Thyroid gland (tissue), 4 donors: ENCODE measurements around the gene IFIT3. TPM values are rescaled to one million over a fixed set of nuclear protein-coding genes. Genes with fewer than 3 reads are reported as not detected.

Experiments used
- DNase-seq, 2 donors: peaks; one replicate each; pipeline ENCODE4 v3.0.0-alpha.2; 2019
- H3K27ac ChIP-seq, 3 donors: fragments of 200-600 bp; sonication (generic); 1 replicate in 2 of 3; 2 replicates in 1 of 3; pipeline ENCODE4 v1.5.1; 2016 to 2019; ENCODE audit warnings: mild to moderate bottlenecking in 1 of 3, moderate library complexity in 1 of 3
- H3K27me3 ChIP-seq: fragments of 200-600 bp; sonication (generic); one replicate; pipeline ENCODE4 v1.5.1; 2019
- H3K36me3 ChIP-seq, 2 donors: fragments of 200-600 bp; sonication (generic); one replicate each; pipeline ENCODE4 v1.5.1; 2016 to 2019
- H3K4me1 ChIP-seq, 2 donors: fragments of 200-600 bp; sonication (generic); one replicate each; pipeline ENCODE4 v1.5.1; 2017 to 2019
- H3K4me3 ChIP-seq, 3 donors: fragments of 200-600 bp; sonication (generic); replicated peaks in 1 of 3; 1 replicate in 2 of 3; 2 replicates in 1 of 3; pipeline ENCODE4 v1.5.1; 2016; ENCODE audit warnings: mild to moderate bottlenecking in 1 of 3
- H3K9me3 ChIP-seq: fragments of 200-600 bp; sonication (generic); one replicate; pipeline ENCODE4 v1.5.1; 2017
- POLR2A ChIP-seq, 2 donors: fragments of 450-650 bp; IDR thresholded peaks; one replicate each; pipeline ENCODE4 v1.6.1; 2017; ENCODE audit warnings: antibody characterized with exemption in 2 of 2, mild to moderate bottlenecking in 2 of 2, moderate library complexity in 1 of 2
- WGBS, 2 donors: methylation state at CpG; one replicate each; pipeline ENCODE4 v1.1.5; 2017; 5-methylcytosine and 5-hydroxymethylcytosine counted together
- intact Hi-C: fragments of 100-400 bp; cut with DNase I; formaldehyde crosslinking; loops from one replicate; pipeline ENCODE4 v1.15.1; 2023
- total RNA-seq, 4 donors: library from RNA; depleted of rRNA; stranded (reverse); fragments of >200 nt; gene quantifications; one replicate each; pipeline ENCODE4 v1.2.3, GENCODE V29; 2016
- TF ChIP-seq, protein P1 (sequence below), 6 experiments: fragments of 200-600 bp in 3 of 6; fragments of 450-650 bp in 3 of 6; sonication (generic) in 3 of 6; IDR thresholded peaks; one replicate each; pipeline ENCODE4 v1.5.1; 2016 to 2019; ENCODE audit warnings: antibody characterized with exemption in 6 of 6, mild to moderate bottlenecking in 2 of 6, inconsistent platforms in 1 of 6, moderate library complexity in 1 of 6

The IFIT3 gene
- total RNA-seq, 4 donors from 2014 or later: 5.9 to 11.4 (median 8.8) TPM

DNA sequence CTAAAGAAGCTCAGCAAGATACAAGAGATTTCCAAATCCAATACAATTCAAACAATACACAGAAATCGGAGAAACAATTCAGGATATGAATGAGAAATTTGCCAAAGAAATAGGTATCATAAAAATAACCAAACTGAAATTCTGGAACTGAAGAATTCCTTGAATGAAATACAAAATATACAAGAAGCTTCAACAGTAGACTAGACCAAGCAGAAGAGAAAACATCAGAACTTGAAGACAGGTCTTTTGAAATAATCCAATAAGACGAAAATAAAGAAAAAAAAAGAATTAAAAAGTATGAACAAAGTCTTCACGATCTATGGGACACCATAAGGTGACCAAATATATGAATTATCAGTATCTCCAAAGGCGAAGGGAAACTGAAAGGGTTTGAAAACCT is 28.8 kb upstream of the IFIT3 start:
- Histone ChIP-seq H3K4me1 (peaks cover 17 to 18% of the 10 kb centered on the region in 2 donors), H3K27ac (no peak overlapping the region), H3K36me3 (no peaks in the 10 kb centered on the region), H3K9me3 (no peaks in the 10 kb centered on the region), H3K4me3 (no peak overlapping the region), H3K27me3 (no peaks in the 10 kb centered on the region)
- no peak for DNase-seq
- intact Hi-C loops: no loop called here
- 85 to 86% methylated on average over 4 of the region's 4 CpGs for WGBS, 2 donors
- no peak for TF ChIP-seq POLR2A (IDR thresholded peaks at IDR 0.05)

DNA sequence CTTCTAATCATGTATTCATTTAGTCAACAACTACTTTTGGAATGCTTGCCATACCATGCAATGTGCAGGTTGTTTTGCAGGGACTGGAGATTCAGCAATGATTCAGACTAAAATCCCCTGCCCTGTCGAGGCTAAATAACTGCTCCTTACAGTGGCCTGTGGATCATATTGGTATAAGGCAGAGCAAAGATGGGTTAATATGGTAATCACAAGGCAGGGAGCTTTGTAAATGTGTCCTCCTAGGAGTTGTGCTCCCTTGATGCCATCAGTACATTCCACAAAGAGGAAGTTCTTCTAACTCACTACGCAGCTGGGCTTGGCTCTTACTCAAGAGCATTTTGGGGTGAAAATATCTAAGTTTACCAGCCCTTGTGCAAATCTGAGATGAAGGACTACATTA is 26.6 kb upstream of the IFIT3 start:
- intact Hi-C loops: no loop called here
- H3K9me3 ChIP-seq: no peaks in the 10 kb centered on the region
- peak in 1 of 2 donors; percentile 16 for DNase-seq
- peak overlapping the region; percentile 83 to 88 (median 86) for H3K27ac ChIP-seq
- peak overlapping the region in 1 of 3 donors; percentile 34 for H3K4me3 ChIP-seq
- no peaks in the 10 kb centered on the region for H3K27me3 ChIP-seq
- H3K4me1 ChIP-seq: peaks cover 17 to 18% of the 10 kb centered on the region in 2 donors
- peaks cover 0 to under 1% of the 10 kb centered on the region in 2 donors for H3K36me3 ChIP-seq
- TF ChIP-seq POLR2A (IDR thresholded peaks at IDR 0.05): no peak
- TF ChIP-seq, protein P1, sequence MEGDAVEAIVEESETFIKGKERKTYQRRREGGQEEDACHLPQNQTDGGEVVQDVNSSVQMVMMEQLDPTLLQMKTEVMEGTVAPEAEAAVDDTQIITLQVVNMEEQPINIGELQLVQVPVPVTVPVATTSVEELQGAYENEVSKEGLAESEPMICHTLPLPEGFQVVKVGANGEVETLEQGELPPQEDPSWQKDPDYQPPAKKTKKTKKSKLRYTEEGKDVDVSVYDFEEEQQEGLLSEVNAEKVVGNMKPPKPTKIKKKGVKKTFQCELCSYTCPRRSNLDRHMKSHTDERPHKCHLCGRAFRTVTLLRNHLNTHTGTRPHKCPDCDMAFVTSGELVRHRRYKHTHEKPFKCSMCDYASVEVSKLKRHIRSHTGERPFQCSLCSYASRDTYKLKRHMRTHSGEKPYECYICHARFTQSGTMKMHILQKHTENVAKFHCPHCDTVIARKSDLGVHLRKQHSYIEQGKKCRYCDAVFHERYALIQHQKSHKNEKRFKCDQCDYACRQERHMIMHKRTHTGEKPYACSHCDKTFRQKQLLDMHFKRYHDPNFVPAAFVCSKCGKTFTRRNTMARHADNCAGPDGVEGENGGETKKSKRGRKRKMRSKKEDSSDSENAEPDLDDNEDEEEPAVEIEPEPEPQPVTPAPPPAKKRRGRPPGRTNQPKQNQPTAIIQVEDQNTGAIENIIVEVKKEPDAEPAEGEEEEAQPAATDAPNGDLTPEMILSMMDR (IDR thresholded peaks at IDR 0.05): no peak
- WGBS, 2 donors: 24 to 40% methylated on average over 2 of the region's 2 CpGs

DNA sequence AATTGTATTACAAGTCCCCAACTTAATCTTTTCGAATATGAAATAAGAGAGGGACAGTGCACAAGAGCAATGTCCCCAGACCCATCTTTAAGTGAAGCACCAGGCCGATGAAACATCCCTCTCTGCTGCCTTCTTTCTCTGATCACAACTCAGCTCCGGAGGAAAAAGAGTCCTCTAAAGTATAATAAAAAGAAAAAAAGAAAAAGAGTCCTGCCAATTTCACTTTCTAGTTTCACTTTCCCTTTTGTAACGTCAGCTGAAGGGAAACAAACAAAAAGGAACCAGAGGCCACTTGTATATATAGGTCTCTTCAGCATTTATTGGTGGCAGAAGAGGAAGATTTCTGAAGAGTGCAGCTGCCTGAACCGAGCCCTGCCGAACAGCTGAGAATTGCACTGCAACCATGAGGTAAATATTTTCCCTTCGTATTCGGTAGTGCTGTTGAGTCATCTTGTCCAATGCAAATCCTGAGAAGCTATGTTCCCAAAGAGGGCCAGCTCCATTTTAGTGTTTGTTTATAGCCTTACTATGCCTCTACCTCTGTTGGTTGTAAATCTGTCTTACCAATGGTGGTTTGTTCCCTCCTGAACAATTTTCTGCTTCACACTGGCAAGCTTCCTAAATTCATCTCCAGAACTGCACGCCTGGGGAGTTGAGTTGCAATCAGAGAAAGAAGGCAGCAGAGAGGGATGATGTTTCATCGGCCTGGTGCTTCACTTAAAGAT is 25.9 kb upstream of the IFIT3 start, which contains the start of gene IFIT2:
Gene IFIT2, plus strand, starts transcription at position 326 of the 725 bp plus-strand sequence. Its CDS starts 78 bp downstream, at position 404.
- peak; percentile 22 to 37 for DNase-seq
- intact Hi-C loops: no loop called here
- WGBS, 2 donors: 2 to 5% methylated on average over 10 of the region's 10 CpGs

DNA sequence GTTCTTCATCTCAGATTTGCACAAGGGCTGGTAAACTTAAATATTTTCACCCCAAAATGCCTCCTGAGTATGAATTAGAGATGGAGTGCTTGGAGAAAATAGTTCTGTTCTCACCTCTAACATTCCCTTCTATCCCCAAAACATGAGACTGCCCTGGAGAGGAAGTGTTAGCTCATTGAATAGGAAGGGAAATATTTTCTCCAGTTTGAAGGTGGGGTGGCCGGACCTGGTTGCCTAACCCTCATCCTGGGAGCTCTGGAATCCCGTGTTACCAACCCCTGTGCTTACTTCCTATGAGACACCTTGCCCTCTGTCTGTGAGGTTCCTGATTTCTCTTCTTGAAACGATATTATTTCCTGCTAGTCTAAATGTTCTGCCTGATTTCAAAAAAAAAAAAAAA is 25.2 kb upstream of the IFIT3 start:
- Histone ChIP-seq H3K4me3 (peak overlapping the region in 1 of 3 donors; percentile 34), H3K4me1 (peaks cover 17 to 18% of the 10 kb centered on the region in 2 donors), H3K36me3 (peaks cover 5% of the 10 kb centered on the region in 2 donors), H3K9me3 (no peaks in the 10 kb centered on the region), H3K27ac (peak overlapping the region in 2 of 3 donors; percentile 83 to 88), H3K27me3 (no peaks in the 10 kb centered on the region)
- TF ChIP-seq, protein P1 (IDR thresholded peaks at IDR 0.05): no peak
- no peak for TF ChIP-seq POLR2A (IDR thresholded peaks at IDR 0.05)
- DNase-seq: no peak
- intact Hi-C loops: no loop called here
- 50 to 67% methylated on average over 3 of the region's 3 CpGs for WGBS, 2 donors

More for the DNA sequence above, 25.9 kb upstream of the IFIT3 start, which contains the start of gene IFIT2:
- TF ChIP-seq, protein P1 (IDR thresholded peaks at IDR 0.05): no peak
- TF ChIP-seq POLR2A (IDR thresholded peaks at IDR 0.05): peak in 1 of 2 donors; percentile 59
- peaks cover 17 to 18% of the 10 kb centered on the region in 2 donors for H3K4me1 ChIP-seq
- H3K27me3 ChIP-seq: no peaks in the 10 kb centered on the region
- no peaks in the 10 kb centered on the region for H3K9me3 ChIP-seq
- H3K27ac ChIP-seq: peak within 1 kb of the TSS; percentile 83 to 88 (median 86)
- H3K4me3 ChIP-seq: peak within 1 kb of the TSS; percentile 12 to 34 (median 12)
- peaks cover 5% of the 10 kb centered on the region in 2 donors for H3K36me3 ChIP-seq

DNA sequence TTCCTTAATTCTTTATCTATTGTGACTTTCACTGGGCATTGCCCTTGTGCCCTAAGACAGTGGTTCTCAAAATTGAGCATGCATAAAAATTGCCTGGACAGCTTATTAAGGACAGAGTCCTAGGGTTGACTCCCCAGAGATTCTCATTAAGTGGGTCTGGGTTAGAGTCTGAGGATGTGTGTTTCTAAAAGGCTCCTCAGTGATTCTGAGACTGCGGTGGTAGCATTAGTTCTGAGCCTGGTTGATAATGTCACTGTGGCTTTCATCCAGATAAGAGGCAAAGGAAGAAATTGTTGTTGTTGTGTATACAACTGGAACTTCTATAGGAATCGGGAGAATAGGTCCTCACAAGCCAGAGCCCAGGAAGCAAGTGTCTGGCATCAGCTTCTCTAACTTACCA is 24.6 kb upstream of the IFIT3 start:
- Histone ChIP-seq H3K36me3 (peaks cover 5% of the 10 kb centered on the region in 2 donors), H3K27me3 (no peaks in the 10 kb centered on the region), H3K4me1 (peaks cover 17 to 18% of the 10 kb centered on the region in 2 donors), H3K9me3 (no peaks in the 10 kb centered on the region), H3K27ac (peak overlapping the region in 1 of 3 donors; percentile 88), H3K4me3 (no peak overlapping the region)
- 72 to 80% methylated on average over 2 of the region's 2 CpGs for WGBS, 2 donors
- TF ChIP-seq POLR2A (IDR thresholded peaks at IDR 0.05): no peak
- TF ChIP-seq, protein P1 (IDR thresholded peaks at IDR 0.05): no peak
- intact Hi-C loops: no loop called here
- DNase-seq: no peak
